ENCODE measurements around the gene RABGAP1L.

GRCh38 chr1:174194461-174194860, 35.1 kb downstream of the RABGAP1L start:
- TF ChIP-seq CTCF (conservative IDR thresholded peaks at IDR 0.05) (no peak), ZFX (IDR thresholded peaks at IDR 0.05) (no peak)

Data from C4-2B (cell line).